GM12878 (cell line): ENCODE data around the gene ANKRD55.

Experiments
- EZH2 ChIP-seq: IDR thresholded peaks from 2 replicates; pipeline ENCODE4 v1.6.1; 2012; ENCODE audit warnings: low read depth, mild to moderate bottlenecking, control low read depth, inconsistent platforms, low read length, borderline replicate concordance; ENCODE audit not compliant: control insufficient read depth
- FOS ChIP-seq: IDR thresholded peaks from 3 replicates; pipeline ENCODE4 v1.6.1; 2011; ENCODE audit warnings: borderline replicate concordance; ENCODE audit not compliant: insufficient read length; ENCODE audit errors: extremely low read depth
- FOXM1 ChIP-seq: IDR thresholded peaks from 2 replicates; pipeline ENCODE4 v1.6.1; 2012; ENCODE audit warnings: low read depth, mild to moderate bottlenecking, inconsistent platforms, low read length, moderate library complexity
- IKZF1 ChIP-seq: fragments of 450-650 bp; conservative IDR thresholded peaks from 2 replicates; pipeline ENCODE4 v1.6.1; 2017; ENCODE audit warnings: antibody characterized with exemption, mild to moderate bottlenecking
- JUND ChIP-seq: IDR thresholded peaks from 2 replicates; pipeline ENCODE4 v1.6.1; 2012; ENCODE audit warnings: low read depth, mild to moderate bottlenecking, low read length, improper control_type of control experiment, moderate library complexity
- POLR2A ChIP-seq: IDR thresholded peaks from 2 replicates; pipeline ENCODE4 v1.6.1; 2011; ENCODE audit warnings: low read depth, mild to moderate bottlenecking, low read length
- POU2F2 ChIP-seq: IDR thresholded peaks from 3 replicates; pipeline ENCODE4 v1.6.1; 2011; ENCODE audit warnings: low read depth, mild to moderate bottlenecking, low read length, borderline replicate concordance
- ZNF24 ChIP-seq: fragments of 450-650 bp; IDR thresholded peaks from 2 replicates; pipeline ENCODE4 v1.6.1; 2017; ENCODE audit warnings: antibody characterized with exemption, mild to moderate bottlenecking
- ZSCAN29 ChIP-seq: fragments of 450-650 bp; IDR thresholded peaks from 2 replicates; pipeline ENCODE4 v1.6.1; 2017; ENCODE audit warnings: mild to moderate bottlenecking, moderate library complexity
- ZZZ3 ChIP-seq: IDR thresholded peaks from 2 replicates; pipeline ENCODE4 v1.6.1; 2011; ENCODE audit warnings: low read depth; ENCODE audit not compliant: control insufficient read depth, insufficient read length
- TF ChIP-seq, protein P1 (sequence below), 3 experiments: IDR thresholded peaks in 2 of 3; conservative IDR thresholded peaks in 1 of 3; 2 replicates each; pipeline ENCODE4 v1.5.1; 2011; ENCODE audit warnings: low read depth in 3 of 3, low read length in 3 of 3, mild to moderate bottlenecking in 3 of 3, control low read depth in 2 of 3, moderate library complexity in 2 of 3, inconsistent platforms in 1 of 3, mixed read lengths in 1 of 3; ENCODE audit not compliant: control insufficient read depth in 2 of 3, insufficient read depth in 1 of 3; ENCODE audit errors: extremely low read depth in 1 of 3
- TF ChIP-seq, protein P2 (sequence below): IDR thresholded peaks from 2 replicates; pipeline ENCODE4 v1.6.1; 2011; ENCODE audit warnings: low read depth, mild to moderate bottlenecking, low read length, moderate library complexity, borderline replicate concordance; ENCODE audit errors: extremely low read depth
- TF ChIP-seq, protein P3 (sequence below): IDR thresholded peaks from 2 replicates; pipeline ENCODE4 v1.6.1; 2012; ENCODE audit warnings: mild to moderate bottlenecking, low read depth, low read length
- TF ChIP-seq, protein P4 (sequence below): IDR thresholded peaks from 2 replicates; pipeline ENCODE4 v1.6.1; 2011; ENCODE audit warnings: low read depth, low read length, improper control_type of control experiment, borderline replicate concordance

DNA sequence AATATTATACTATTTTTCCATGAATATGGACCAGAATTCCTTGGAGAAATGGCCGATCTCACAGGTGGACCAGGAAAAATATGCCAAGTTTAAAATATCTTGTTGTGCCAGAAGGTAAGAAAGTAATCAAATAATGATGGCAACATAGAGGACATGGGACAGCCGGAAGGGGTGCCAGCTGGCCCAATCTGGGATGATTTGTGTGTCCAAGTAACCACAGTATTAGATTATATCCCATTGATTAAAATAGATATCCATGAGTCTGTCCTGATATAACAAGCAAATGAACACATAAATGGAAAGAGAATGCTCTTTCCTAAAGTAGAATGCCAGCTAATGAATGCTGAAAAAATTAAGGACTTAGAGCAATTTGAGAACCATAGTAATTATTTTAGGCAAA, 39.6 kb upstream of the ANKRD55 start:
- TF ChIP-seq POU2F2 (no peak), EZH2 (no peak), ZSCAN29 (no peak), FOS (no peak), ZZZ3 (no peak), ZNF24 (no peak), FOXM1 (no peak), JUND (no peak), IKZF1 (no peak), POLR2A (no peak)
- TF ChIP-seq, protein P1, sequence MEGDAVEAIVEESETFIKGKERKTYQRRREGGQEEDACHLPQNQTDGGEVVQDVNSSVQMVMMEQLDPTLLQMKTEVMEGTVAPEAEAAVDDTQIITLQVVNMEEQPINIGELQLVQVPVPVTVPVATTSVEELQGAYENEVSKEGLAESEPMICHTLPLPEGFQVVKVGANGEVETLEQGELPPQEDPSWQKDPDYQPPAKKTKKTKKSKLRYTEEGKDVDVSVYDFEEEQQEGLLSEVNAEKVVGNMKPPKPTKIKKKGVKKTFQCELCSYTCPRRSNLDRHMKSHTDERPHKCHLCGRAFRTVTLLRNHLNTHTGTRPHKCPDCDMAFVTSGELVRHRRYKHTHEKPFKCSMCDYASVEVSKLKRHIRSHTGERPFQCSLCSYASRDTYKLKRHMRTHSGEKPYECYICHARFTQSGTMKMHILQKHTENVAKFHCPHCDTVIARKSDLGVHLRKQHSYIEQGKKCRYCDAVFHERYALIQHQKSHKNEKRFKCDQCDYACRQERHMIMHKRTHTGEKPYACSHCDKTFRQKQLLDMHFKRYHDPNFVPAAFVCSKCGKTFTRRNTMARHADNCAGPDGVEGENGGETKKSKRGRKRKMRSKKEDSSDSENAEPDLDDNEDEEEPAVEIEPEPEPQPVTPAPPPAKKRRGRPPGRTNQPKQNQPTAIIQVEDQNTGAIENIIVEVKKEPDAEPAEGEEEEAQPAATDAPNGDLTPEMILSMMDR (IDR thresholded peaks at IDR 0.05 in 2 of 3, conservative IDR thresholded peaks at IDR 0.05 in 1 of 3; ENCODE audit: control insufficient read depth in 2 of 3, extremely low read depth in 1 of 3, insufficient read depth in 1 of 3, low read depth in 3 of 3, low read length in 3 of 3): no peak
- TF ChIP-seq, protein P2, sequence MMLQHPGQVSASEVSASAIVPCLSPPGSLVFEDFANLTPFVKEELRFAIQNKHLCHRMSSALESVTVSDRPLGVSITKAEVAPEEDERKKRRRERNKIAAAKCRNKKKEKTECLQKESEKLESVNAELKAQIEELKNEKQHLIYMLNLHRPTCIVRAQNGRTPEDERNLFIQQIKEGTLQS: no peak
- TF ChIP-seq, protein P3, sequence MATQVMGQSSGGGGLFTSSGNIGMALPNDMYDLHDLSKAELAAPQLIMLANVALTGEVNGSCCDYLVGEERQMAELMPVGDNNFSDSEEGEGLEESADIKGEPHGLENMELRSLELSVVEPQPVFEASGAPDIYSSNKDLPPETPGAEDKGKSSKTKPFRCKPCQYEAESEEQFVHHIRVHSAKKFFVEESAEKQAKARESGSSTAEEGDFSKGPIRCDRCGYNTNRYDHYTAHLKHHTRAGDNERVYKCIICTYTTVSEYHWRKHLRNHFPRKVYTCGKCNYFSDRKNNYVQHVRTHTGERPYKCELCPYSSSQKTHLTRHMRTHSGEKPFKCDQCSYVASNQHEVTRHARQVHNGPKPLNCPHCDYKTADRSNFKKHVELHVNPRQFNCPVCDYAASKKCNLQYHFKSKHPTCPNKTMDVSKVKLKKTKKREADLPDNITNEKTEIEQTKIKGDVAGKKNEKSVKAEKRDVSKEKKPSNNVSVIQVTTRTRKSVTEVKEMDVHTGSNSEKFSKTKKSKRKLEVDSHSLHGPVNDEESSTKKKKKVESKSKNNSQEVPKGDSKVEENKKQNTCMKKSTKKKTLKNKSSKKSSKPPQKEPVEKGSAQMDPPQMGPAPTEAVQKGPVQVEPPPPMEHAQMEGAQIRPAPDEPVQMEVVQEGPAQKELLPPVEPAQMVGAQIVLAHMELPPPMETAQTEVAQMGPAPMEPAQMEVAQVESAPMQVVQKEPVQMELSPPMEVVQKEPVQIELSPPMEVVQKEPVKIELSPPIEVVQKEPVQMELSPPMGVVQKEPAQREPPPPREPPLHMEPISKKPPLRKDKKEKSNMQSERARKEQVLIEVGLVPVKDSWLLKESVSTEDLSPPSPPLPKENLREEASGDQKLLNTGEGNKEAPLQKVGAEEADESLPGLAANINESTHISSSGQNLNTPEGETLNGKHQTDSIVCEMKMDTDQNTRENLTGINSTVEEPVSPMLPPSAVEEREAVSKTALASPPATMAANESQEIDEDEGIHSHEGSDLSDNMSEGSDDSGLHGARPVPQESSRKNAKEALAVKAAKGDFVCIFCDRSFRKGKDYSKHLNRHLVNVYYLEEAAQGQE: no peak
- TF ChIP-seq, protein P4, sequence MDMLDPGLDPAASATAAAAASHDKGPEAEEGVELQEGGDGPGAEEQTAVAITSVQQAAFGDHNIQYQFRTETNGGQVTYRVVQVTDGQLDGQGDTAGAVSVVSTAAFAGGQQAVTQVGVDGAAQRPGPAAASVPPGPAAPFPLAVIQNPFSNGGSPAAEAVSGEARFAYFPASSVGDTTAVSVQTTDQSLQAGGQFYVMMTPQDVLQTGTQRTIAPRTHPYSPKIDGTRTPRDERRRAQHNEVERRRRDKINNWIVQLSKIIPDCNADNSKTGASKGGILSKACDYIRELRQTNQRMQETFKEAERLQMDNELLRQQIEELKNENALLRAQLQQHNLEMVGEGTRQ: no peak
